ENCODE results near the gene PDXK. TPM values are rescaled to one million over a fixed set of nuclear protein-coding genes. Genes with fewer than 3 reads are reported as not detected.

The PDXK gene
- total RNA-seq, 1 experiment from 2014 or later, result 276 TPM

GRCh38 chr21:43701936-43702784, 16.8 kb upstream of the PDXK start:
- H3K4me3 Mint-ChIP-seq (ENCODE audit: unreplicated experiment), result no peak overlapping the region
- Histone ChIP-seq H3K4me1 (peaks cover 6% of the 10 kb centered on the region), H3K4me3 (ENCODE audit: low read depth, low read length) (no peak overlapping the region), H3K36me3 (ENCODE audit: control insufficient read depth, insufficient read depth, low read length) (no peaks in the 10 kb centered on the region), H3K27me3 (replicated peaks; ENCODE audit: control insufficient read depth, insufficient read depth, low read length) (no peaks in the 10 kb centered on the region), H3K9me3 (no peaks in the 10 kb centered on the region)
- no TSS peak for BruUV-seq (replicated peaks)
- H3K36me3 Mint-ChIP-seq (ENCODE audit: insufficient read depth, unreplicated experiment), result peaks cover 8% of the 10 kb centered on the region
- TF ChIP-seq CTCF (IDR thresholded peaks at IDR 0.05; ENCODE audit: insufficient read depth in 1 of 2, low read depth in 1 of 2, low read length in 1 of 2, severe bottlenecking in 1 of 2, unreplicated experiment in 1 of 2), result no peak
- peaks cover 14% of the 10 kb centered on the region for H3K4me1 Mint-ChIP-seq (ENCODE audit: low read depth, unreplicated experiment)
- POLR2A ChIA-PET, result no interaction called here
- H3K27ac Mint-ChIP-seq (ENCODE audit: unreplicated experiment), result no peak overlapping the region
- no peaks in the 10 kb centered on the region for H3K27me3 Mint-ChIP-seq (ENCODE audit: insufficient read depth, unreplicated experiment)
- CTCF ChIA-PET, result no interaction called here
- DNase-seq, result no peak
- intact Hi-C loops (cut with micrococcal nuclease; ENCODE audit: unreplicated experiment), result no loop called here
- no peaks in the 10 kb centered on the region for H3K9me3 Mint-ChIP-seq (ENCODE audit: unreplicated experiment)

GRCh38 chr21:43702785-43703034, 16.2 kb upstream of the PDXK start:
- no peak for TF ChIP-seq CTCF (IDR thresholded peaks at IDR 0.05; ENCODE audit: insufficient read depth in 1 of 2, low read depth in 1 of 2, low read length in 1 of 2, severe bottlenecking in 1 of 2, unreplicated experiment in 1 of 2)
- H3K9me3 Mint-ChIP-seq (ENCODE audit: unreplicated experiment), result no peaks in the 10 kb centered on the region
- ChIA-PET POLR2A (no interaction called here), CTCF (interaction anchor here (0.6 kb wide), 1 partner anchor 11 kb away, joined by 5 read pairs; no protein-coding TSS in a partner anchor)
- no peak overlapping the region for H3K4me3 Mint-ChIP-seq (ENCODE audit: unreplicated experiment)
- H3K27ac Mint-ChIP-seq (ENCODE audit: unreplicated experiment), result no peak overlapping the region
- Histone ChIP-seq H3K4me1 (peaks cover under 1% of the 10 kb centered on the region; the same call in 1 of the 2 replicates), H3K9me3 (no peaks in the 10 kb centered on the region), H3K27me3 (replicated peaks; ENCODE audit: control insufficient read depth, insufficient read depth, low read length) (no peaks in the 10 kb centered on the region), H3K36me3 (ENCODE audit: control insufficient read depth, insufficient read depth, low read length) (no peaks in the 10 kb centered on the region), H3K4me3 (ENCODE audit: low read depth, low read length) (no peak overlapping the region)
- H3K36me3 Mint-ChIP-seq (ENCODE audit: insufficient read depth, unreplicated experiment), result peaks cover 8% of the 10 kb centered on the region
- no peaks in the 10 kb centered on the region for H3K27me3 Mint-ChIP-seq (ENCODE audit: insufficient read depth, unreplicated experiment)
- BruUV-seq (replicated peaks), result no TSS peak
- intact Hi-C loops (cut with micrococcal nuclease; ENCODE audit: unreplicated experiment), result no loop called here
- DNase-seq, result no peak
- H3K4me1 Mint-ChIP-seq (ENCODE audit: low read depth, unreplicated experiment), result peaks cover 14% of the 10 kb centered on the region

- CTCF ChIA-PET, result interaction anchor here (0.6 kb wide), 1 partner anchor 10 kb away, joined by 5 read pairs; no protein-coding TSS in a partner anchor
- Histone ChIP-seq H3K4me1 (no peaks in the 10 kb centered on the region; the same call in 1 of the 2 replicates), H3K36me3 (ENCODE audit: control insufficient read depth, insufficient read depth, low read length) (no peaks in the 10 kb centered on the region), H3K9me3 (no peaks in the 10 kb centered on the region), H3K27me3 (replicated peaks; ENCODE audit: control insufficient read depth, insufficient read depth, low read length) (no peaks in the 10 kb centered on the region), H3K4me3 (ENCODE audit: low read depth, low read length) (no peak overlapping the region)
- no peak for DNase-seq
- POLR2A ChIA-PET, result no interaction called here
- no peak for TF ChIP-seq CTCF (IDR thresholded peaks at IDR 0.05; ENCODE audit: insufficient read depth in 1 of 2, low read depth in 1 of 2, low read length in 1 of 2, severe bottlenecking in 1 of 2, unreplicated experiment in 1 of 2)
- BruUV-seq (replicated peaks), result no TSS peak
- Mint-ChIP-seq H3K9me3 (ENCODE audit: unreplicated experiment) (no peaks in the 10 kb centered on the region), H3K4me1 (ENCODE audit: low read depth, unreplicated experiment) (peaks cover 14% of the 10 kb centered on the region), H3K27me3 (ENCODE audit: insufficient read depth, unreplicated experiment) (no peaks in the 10 kb centered on the region), H3K4me3 (ENCODE audit: unreplicated experiment) (no peak overlapping the region), H3K27ac (ENCODE audit: unreplicated experiment) (peak overlapping the region; percentile 75), H3K36me3 (ENCODE audit: insufficient read depth, unreplicated experiment) (peaks cover 8% of the 10 kb centered on the region)
- intact Hi-C loops (cut with micrococcal nuclease; ENCODE audit: unreplicated experiment), result no loop called here
These were observed 15.7 kb upstream of the PDXK start for GRCh38 chr21:43703035-43703880.

All from Caco-2 (cell line).